ENCODE measurements around the gene PRKAG2.

The PRKAG2 gene

DNA sequence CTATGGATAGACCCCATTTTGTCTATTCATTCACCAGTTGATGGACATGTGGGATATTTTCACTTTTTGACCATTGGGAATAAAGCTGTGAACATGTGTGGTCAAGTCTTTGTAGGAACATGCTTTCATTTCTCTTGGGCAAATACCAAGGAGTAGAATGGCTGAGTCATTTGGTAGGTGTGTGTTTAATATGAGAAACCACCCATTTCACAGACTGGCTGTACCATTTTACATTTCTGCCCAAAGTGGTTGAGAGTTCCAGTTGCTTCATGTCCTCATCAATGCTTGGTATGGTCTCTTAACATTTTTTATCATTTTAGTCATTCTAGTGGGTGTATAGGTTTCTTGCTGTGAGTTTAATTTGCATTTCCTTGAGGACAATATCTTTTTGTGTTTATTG is 232.4 kb downstream of the PRKAG2 start:
- H3K4me2 ChIP-seq (ENCODE audit: low read depth, low read length, poor library complexity, severe bottlenecking): no peak overlapping the region
- no peak overlapping the region for H3K27ac ChIP-seq (ENCODE audit: low read depth, low read length)
- no peaks in the 10 kb centered on the region for H4K20me1 ChIP-seq (ENCODE audit: low read depth, low read length)
- H3K36me3 ChIP-seq (ENCODE audit: low read length): no peaks in the 10 kb centered on the region
- H3K4me3 ChIP-seq (ENCODE audit: insufficient read depth, low read length, poor library complexity, severe bottlenecking): no peak overlapping the region
- no peaks in the 10 kb centered on the region for H3K79me2 ChIP-seq (ENCODE audit: insufficient read depth, low read length)
- H3F3A ChIP-seq (ENCODE audit: insufficient read depth): no peaks in the 10 kb centered on the region
- no peak for TF ChIP-seq EZH2phosphoT487 (conservative IDR thresholded peaks at IDR 0.05; ENCODE audit: low read length)
- TF ChIP-seq, protein P1, sequence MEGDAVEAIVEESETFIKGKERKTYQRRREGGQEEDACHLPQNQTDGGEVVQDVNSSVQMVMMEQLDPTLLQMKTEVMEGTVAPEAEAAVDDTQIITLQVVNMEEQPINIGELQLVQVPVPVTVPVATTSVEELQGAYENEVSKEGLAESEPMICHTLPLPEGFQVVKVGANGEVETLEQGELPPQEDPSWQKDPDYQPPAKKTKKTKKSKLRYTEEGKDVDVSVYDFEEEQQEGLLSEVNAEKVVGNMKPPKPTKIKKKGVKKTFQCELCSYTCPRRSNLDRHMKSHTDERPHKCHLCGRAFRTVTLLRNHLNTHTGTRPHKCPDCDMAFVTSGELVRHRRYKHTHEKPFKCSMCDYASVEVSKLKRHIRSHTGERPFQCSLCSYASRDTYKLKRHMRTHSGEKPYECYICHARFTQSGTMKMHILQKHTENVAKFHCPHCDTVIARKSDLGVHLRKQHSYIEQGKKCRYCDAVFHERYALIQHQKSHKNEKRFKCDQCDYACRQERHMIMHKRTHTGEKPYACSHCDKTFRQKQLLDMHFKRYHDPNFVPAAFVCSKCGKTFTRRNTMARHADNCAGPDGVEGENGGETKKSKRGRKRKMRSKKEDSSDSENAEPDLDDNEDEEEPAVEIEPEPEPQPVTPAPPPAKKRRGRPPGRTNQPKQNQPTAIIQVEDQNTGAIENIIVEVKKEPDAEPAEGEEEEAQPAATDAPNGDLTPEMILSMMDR (IDR thresholded peaks at IDR 0.05; ENCODE audit: insufficient read depth, low read length, poor library complexity, severe bottlenecking): no peak
- no peak overlapping the region for H3K9ac ChIP-seq (ENCODE audit: low read length)
- no peaks in the 10 kb centered on the region for H3K9me2 ChIP-seq (replicated peaks; ENCODE audit: insufficient read depth, low read length)
- peaks cover 3% of the 10 kb centered on the region; the same call in 1 of the 2 replicates for H3K27me3 ChIP-seq (ENCODE audit: low read length)
- H2AFZ ChIP-seq (ENCODE audit: low read depth, low read length, severe bottlenecking): no peak overlapping the region
- no peaks in the 10 kb centered on the region for H3K9me3 ChIP-seq (ENCODE audit: insufficient read depth, low read length)

- Histone ChIP-seq H2AFZ (ENCODE audit: low read depth, low read length, severe bottlenecking) (no peak overlapping the region), H3K27ac (ENCODE audit: low read depth, low read length) (no peak overlapping the region), H3K36me3 (ENCODE audit: low read length) (no peaks in the 10 kb centered on the region), H3K4me2 (ENCODE audit: low read depth, low read length, poor library complexity, severe bottlenecking) (no peak overlapping the region), H3K9me2 (replicated peaks; ENCODE audit: insufficient read depth, low read length) (no peaks in the 10 kb centered on the region), H3K9me3 (ENCODE audit: insufficient read depth, low read length) (no peaks in the 10 kb centered on the region), H3F3A (ENCODE audit: insufficient read depth) (no peaks in the 10 kb centered on the region), H3K79me2 (ENCODE audit: insufficient read depth, low read length) (no peaks in the 10 kb centered on the region), H3K27me3 (ENCODE audit: low read length) (peaks cover 1% of the 10 kb centered on the region; the same call in 1 of the 2 replicates), H3K4me3 (ENCODE audit: insufficient read depth, low read length, poor library complexity, severe bottlenecking) (no peak overlapping the region), H3K9ac (ENCODE audit: low read length) (no peak overlapping the region), H4K20me1 (ENCODE audit: low read depth, low read length) (no peaks in the 10 kb centered on the region)
- TF ChIP-seq EZH2phosphoT487 (conservative IDR thresholded peaks at IDR 0.05; ENCODE audit: low read length): no peak
- TF ChIP-seq, protein P1 (IDR thresholded peaks at IDR 0.05; ENCODE audit: insufficient read depth, low read length, poor library complexity, severe bottlenecking): no peak
Measured at GRCh38 chr7:151642746-151643145, 234.2 kb downstream of the PRKAG2 start.

- no peaks in the 10 kb centered on the region for H3F3A ChIP-seq (ENCODE audit: insufficient read depth)
Measured at GRCh38 chr7:151641587-151641986, 235.3 kb downstream of the PRKAG2 start.

More at GRCh38 chr7:151641587-151641986, 235.3 kb downstream of the PRKAG2 start:
- no peaks in the 10 kb centered on the region for H4K20me1 ChIP-seq (ENCODE audit: low read depth, low read length)
- H3K9me2 ChIP-seq (replicated peaks; ENCODE audit: insufficient read depth, low read length): no peaks in the 10 kb centered on the region
- H3K36me3 ChIP-seq (ENCODE audit: low read length): no peaks in the 10 kb centered on the region
- no peaks in the 10 kb centered on the region for H3K79me2 ChIP-seq (ENCODE audit: insufficient read depth, low read length)
- H3K9ac ChIP-seq (ENCODE audit: low read length): no peak overlapping the region
- H3K27ac ChIP-seq (ENCODE audit: low read depth, low read length): no peak overlapping the region
- no peak overlapping the region for H3K4me2 ChIP-seq (ENCODE audit: low read depth, low read length, poor library complexity, severe bottlenecking)
- no peak overlapping the region for H2AFZ ChIP-seq (ENCODE audit: low read depth, low read length, severe bottlenecking)
- H3K27me3 ChIP-seq (ENCODE audit: low read length): no peaks in the 10 kb centered on the region
- no peak overlapping the region for H3K4me3 ChIP-seq (ENCODE audit: insufficient read depth, low read length, poor library complexity, severe bottlenecking)
- no peaks in the 10 kb centered on the region for H3K9me3 ChIP-seq (ENCODE audit: insufficient read depth, low read length)
- TF ChIP-seq EZH2phosphoT487 (conservative IDR thresholded peaks at IDR 0.05; ENCODE audit: low read length): no peak
- TF ChIP-seq, protein P1 (IDR thresholded peaks at IDR 0.05; ENCODE audit: insufficient read depth, low read length, poor library complexity, severe bottlenecking): no peak
